Measurements from ENCODE around the gene DCAF12.

- TF ChIP-seq CTCF (IDR thresholded peaks at IDR 0.05; ENCODE audit: insufficient read depth, low read length), result no peak
- no peak for TF ChIP-seq POLR2AphosphoS5 (IDR thresholded peaks at IDR 0.05; ENCODE audit: low read depth)
- no peak for TF ChIP-seq GABPA (IDR thresholded peaks at IDR 0.05; ENCODE audit: low read depth)
- TF ChIP-seq REST (IDR thresholded peaks at IDR 0.05; ENCODE audit: insufficient replicate concordance, low read depth), result no peak
Measured at GRCh38 chr9:34151398-34151797, 24.9 kb upstream of the DCAF12 start.

All from HL-60 (cell line).